ENCODE measurements around the gene MRPL1.

- TF ChIP-seq CTCF (IDR thresholded peaks at IDR 0.05) (no peak), POLR2AphosphoS5 (IDR thresholded peaks at IDR 0.05; ENCODE audit: low read depth, low read length) (no peak), SIN3A (IDR thresholded peaks at IDR 0.05; ENCODE audit: borderline replicate concordance, insufficient read depth, low read depth, low read length) (no peak), REST (IDR thresholded peaks at IDR 0.05; ENCODE audit: insufficient read depth in 1 of 2, low read depth in 2 of 2, low read length in 1 of 2) (no peak), TCF7L2 (IDR thresholded peaks at IDR 0.05; ENCODE audit: low read depth, low read length) (no peak)
These were observed 67.6 kb downstream of the MRPL1 start for GRCh38 chr4:77930154-77930639.

Data from Panc1 (cell line).